ENCODE data around the gene DDT.
"Not testable (repeated sequence)": the region's sequence is repeated elsewhere in the genome, so short reads cannot be mapped to it uniquely, and the experiment has no call there.

DNA sequence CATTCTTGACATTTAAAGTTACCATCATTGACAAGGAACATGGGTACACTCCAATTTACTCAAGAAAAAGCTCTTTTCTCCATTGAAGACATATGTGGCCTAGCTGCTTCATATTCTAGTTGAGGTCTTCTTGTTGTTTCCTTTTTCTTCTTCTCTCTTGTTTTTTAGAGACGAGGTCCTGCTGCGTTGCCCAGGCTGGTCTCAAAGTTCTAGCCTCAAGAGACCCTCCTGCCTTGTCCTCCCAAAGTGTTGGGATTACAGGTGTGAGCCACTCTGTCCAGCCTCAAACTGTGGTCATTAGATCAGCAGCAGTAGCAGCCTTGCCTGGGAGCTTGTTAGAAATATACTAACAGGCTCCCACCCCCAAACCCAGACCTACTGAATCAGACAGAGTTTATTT is 18.8 kb upstream of the DDT start:
- TF ChIP-seq EZH2 (IDR thresholded peaks at IDR 0.05); POLR2AphosphoS5 (IDR thresholded peaks at IDR 0.05; ENCODE audit: borderline replicate concordance, low read depth, low read length); FOXP2 (optimal IDR thresholded peaks at IDR 0.05; ENCODE audit: control extremely low read depth, extremely low read length, insufficient read depth): not testable (repeated sequence)
